Measurements from ENCODE around the gene TAS2R38.

Gene TAS2R38

DNA sequence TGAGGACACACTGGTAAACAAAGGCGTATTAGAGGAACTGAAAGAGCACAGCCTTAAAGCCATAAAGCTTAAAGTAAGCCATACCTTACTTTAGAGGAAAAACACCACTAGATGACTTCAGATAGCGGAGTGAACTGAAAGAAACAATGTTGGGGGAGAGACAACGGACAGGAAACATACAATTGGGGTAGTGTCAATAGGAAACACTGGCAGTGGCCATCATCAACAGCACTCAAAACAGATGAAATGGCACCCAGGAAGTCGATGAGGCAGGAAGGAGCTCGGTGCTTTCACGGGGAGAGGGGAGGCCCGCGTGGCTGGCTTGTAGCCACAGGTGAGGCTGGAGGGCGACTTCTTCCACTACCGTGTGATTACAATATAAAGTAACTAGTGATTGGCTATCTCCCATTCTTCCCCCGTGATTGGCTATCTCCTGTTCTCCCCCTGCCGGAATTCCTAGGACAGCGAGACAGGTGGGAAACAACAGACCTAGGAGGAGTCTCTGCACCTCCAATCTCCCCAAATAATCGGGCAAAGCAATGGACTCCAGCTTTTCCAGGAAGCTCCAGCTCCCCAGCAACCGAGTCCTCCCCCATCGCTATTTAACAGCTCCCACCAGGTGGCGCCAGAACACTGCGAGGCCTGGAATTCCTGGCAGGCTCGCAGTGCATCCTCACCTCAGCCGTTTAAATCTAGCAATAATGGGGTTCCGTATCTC, 2.4 kb upstream of the TAS2R38 start:
- peak; percentile 28 for DNase-seq

- no peak for DNase-seq
These were observed 1.3 kb upstream of the TAS2R38 start for GRCh38 chr7:141974831-141975230.

DNA sequence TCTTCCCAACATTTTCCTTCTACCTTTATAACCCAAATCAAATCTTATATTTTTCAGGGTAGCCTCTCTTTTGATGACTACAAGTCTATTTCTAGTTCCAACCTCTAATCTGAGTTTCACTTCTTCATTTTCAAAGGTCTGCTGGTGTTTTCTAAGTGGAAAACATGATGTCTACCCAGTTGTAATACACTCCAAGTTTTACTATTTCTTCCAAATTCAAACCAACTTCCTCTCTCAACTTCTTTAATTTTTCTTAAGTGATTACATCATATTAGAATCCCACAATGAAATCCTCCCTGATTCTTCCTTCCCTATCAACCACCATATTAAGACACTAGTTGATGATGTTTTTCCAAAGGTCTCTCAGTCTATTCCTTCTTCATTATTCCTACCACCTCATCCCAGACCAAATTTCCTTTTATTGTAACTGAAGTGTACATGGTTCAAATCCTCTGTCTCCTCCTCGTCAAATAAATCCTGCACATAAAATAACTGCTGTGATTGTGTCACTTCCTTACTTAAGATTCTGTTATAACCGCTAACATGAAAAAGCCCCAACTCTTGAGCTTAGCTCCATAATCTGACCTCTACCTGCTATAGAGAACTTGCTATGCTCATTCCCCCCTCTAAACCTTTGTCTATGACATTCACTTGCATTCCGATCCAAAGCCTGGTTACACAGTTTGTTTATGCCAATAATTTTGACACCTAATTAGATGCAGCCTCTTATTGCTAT, 12.7 kb downstream of the TAS2R38 start:
- DNase-seq: no peak

- DNase-seq: no peak
These were observed 17.5 kb downstream of the TAS2R38 start for GRCh38 chr7:141956084-141956483.

DNA sequence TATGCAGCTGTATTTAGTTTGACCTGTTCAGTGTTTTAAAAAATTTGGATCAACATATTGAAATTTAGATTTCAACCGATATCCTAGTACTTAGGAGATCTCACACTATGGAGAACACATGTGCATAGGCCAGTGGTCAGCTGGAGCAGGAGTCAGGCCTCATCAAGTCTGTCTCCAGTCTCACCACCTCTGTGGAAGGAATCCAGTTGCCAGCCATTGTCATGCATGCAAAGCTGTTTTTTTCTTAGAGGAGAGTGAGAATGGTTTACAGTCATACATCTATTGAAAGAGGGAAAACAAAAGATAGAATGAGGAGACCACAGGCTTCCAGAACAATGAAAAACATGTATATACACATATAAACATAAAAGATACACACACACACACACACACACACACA, 19.2 kb downstream of the TAS2R38 start:
- no peak for DNase-seq

DNA sequence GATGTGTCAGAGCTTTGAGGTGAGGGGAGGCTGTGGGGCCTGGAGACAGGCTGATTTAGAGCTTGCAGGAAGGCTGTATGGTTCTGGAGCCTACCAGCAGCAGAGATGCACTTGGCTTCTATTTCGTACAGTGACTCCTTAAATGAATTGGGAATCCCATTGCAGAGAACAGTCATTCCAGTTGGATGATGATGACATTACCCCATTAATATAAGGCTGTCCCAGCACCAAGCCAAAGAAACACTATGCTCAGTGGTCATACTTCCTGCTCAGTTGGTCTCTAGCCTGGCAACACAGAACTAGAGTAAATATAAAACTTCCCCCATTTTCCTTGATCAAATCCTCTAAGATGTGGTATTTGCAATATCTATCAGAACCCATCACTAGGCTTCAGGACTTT, 21.1 kb downstream of the TAS2R38 start:
- DNase-seq: no peak

- DNase-seq: no peak
These were observed 22.8 kb downstream of the TAS2R38 start for GRCh38 chr7:141950806-141951205.

DNA sequence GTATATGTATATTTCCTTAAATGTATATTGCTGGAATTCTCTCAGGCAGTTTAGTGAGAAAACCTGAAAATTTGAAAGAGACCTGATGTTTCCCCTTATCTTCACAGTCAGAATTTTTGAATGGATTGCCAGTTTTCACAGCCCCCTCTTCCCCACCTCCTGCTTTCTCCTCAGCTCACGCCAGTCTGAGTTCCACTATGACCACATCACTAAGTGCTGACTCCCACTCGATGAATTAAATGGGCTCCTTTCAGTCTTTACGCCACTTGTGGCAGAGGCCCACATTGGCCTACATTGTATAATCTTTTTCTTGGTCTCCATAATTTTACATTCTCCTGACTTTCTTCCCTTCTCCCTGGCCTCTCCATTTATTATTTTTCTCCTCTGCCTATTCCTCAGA, 23.7 kb downstream of the TAS2R38 start:
- DNase-seq: no peak

DNA sequence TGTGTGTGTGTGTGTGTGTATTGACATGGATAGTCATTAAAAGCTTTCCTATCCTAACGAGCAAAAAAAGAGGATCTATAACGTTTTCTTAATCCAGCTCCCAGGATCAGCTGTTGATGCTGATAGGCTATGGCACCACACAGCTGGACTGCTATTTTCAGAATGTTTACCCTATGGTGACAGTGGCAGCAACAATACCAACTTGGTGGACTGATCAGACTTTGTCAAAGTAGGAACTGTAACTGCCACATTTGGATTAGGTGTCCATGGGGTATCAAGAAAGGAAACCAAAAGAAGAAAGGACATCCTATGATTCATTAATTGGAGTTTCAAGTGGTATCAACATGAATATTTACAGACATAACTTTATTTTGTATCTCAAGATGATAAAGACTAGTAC, 24.1 kb downstream of the TAS2R38 start:
- no peak for DNase-seq

DNA sequence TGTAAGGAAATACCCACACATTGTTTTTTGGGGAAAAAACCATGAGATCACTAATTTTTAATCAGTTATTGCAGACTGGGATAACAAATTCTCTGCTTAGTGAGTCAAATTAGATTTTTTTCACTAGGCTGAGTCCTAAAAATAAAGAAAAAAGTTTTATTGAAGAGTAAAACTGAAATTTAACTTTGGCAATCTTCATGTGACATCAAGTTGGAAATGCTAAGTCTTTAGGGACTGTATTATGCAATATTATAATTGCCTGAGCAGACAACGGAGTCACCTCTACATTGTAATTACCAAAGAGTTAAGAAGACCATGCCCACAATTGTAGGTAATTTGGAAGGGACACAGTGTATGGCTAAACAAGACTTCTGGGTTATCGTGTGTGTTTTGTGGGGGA, 24.6 kb downstream of the TAS2R38 start:
- DNase-seq: no peak

DNA sequence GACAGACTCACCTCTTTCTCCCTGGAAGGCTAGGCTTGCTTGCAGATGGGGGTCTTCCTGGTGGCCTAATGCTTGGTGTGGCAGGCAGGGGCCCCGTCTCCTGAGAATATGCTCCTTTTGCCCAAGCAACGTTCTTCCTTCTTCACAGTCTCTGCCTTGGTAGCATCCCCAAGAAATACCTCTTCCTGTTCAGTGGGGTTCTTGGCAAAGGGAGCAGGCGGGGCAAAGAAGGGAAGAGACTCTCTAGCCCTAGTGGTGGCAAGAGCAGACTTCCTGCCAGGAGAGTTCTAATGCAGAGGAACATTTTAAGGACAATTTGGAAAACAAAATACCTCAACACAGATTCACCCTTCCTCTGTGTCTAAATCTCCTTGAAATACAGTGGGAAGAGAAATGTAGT, 26.8 kb downstream of the TAS2R38 start, which contains the start of gene CLEC5A:
Gene CLEC5A, minus strand, starts transcription at position 179 of the 400 bp plus-strand sequence. CDS start 682 bp downstream, outside the sequence.
- no peak for DNase-seq

GRCh38 chr7:141945356-141945755, 28.2 kb downstream of the TAS2R38 start:
- DNase-seq: no peak

- DNase-seq: no peak
These were observed 28.8 kb downstream of the TAS2R38 start for GRCh38 chr7:141944811-141945210.

GRCh38 chr7:141943846-141944245, 29.7 kb downstream of the TAS2R38 start:
- DNase-seq: no peak

GRCh38 chr7:141941075-141941474, 32.5 kb downstream of the TAS2R38 start:
- DNase-seq: no peak

GRCh38 chr7:141930211-141930610, 43.4 kb downstream of the TAS2R38 start:
- DNase-seq: no peak

DNA sequence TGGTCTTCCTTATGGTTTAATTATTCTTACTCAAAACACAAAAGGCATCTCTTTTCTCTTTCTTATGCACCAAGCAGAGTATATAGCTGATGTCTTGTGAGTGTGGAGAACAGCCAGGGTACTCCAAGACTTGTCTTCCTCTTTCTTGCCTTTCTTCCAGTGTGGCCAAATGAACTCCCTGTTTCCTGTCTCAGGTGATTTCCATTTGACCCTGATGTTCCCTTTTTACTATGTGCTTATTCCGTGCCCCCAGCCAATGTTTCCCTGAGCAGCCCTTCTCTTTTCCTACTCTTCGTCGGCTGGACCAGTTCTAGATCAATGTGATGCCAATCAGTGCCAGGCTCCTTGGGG, 44.8 kb downstream of the TAS2R38 start:
- DNase-seq: no peak

DNA sequence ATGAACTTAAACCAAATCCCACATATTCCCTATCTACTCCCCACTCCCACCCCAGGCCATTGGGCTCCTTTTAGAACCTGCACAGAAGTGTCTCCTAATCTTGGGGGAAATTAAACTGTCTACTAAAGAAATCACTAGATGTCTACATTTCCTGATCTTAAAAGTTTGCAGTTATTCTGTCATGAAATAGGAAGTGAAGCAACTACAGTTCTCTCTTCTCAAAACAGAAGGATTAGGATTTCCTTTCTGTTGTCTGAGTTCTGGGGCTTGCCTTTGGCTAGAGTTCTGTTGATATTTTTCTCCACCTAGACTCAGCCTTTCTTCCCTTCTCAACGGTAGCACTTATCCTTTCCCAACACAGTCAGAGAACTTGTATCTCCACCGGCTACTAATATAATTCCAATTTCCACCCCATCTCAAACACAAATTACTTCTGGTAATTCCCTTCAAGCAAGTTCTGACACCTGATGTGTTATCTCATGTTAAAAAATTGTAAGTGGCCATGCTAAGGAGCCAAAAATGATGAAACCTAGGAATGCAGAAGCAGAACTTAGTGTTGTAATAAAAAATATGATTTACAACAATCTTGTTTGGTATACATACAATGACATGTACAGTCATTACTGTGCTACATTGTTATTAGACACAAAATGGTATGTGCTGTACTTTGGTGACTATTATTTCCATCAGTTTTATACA, 45.3 kb downstream of the TAS2R38 start:
- DNase-seq: no peak

All from 8988T (cell line).